IMR-90 (cell line): ENCODE measurements around the gene KLHL29. TPM values are rescaled to one million over a fixed set of nuclear protein-coding genes. Genes with fewer than 3 reads are reported as not detected.
A peak's percentile ranks its signal among the peaks of the same experiment; 100 is the strongest.

ENCODE experiments used
- ATAC-seq: fragments of 200-7000 bp; cut with Tn5 transposase; 2 replicates; pipeline ENCODE4 v1.9.1; 2020; ENCODE audit warnings: low read depth, mild to moderate bottlenecking, moderate library complexity
- BruUV-seq: library from RNA; stranded (reverse); fragments of 400-500 nt; replicated peaks from 2 replicates; lab custom pipeline; 2021; lab: Mats Ljungman, UMichigan
- CTCF ChIA-PET: fragments of 300-600 bp; formaldehyde crosslinking; extraction: SDS; loops from one replicate; lab custom pipeline; 2021; ENCODE audit warnings: antibody characterized with exemption; lab: Yijun Ruan, JAX
- POLR2A ChIA-PET: fragments of 300-600 bp; sonication (Branson Sonifier 250); formaldehyde crosslinking; loops from one replicate; lab custom pipeline; 2022; ENCODE audit warnings: antibody characterized with exemption; ENCODE audit not compliant: unreplicated experiment; lab: Charles Lee
- DNase-seq: peaks from one replicate; pipeline ENCODE4 v3.0.0; 2013
- H2AFZ ChIP-seq: replicated peaks from 2 replicates; pipeline ENCODE3; 2013; ENCODE audit warnings: low read length, mild to moderate bottlenecking; ENCODE audit not compliant: poor library complexity
- H2AK5ac ChIP-seq: 2 replicates; pipeline ENCODE4 v1.6.1; 2013; ENCODE audit warnings: low read depth, low read length, inconsistent platforms
- H2AK9ac ChIP-seq: replicated peaks from 2 replicates; pipeline ENCODE3; 2013; ENCODE audit warnings: mild to moderate bottlenecking, low read depth, low read length, moderate library complexity; ENCODE audit not compliant: poor library complexity
- H2BK120ac ChIP-seq: 2 replicates; pipeline ENCODE4 v1.6.1; 2013; ENCODE audit warnings: low read depth, low read length, inconsistent platforms
- H2BK15ac ChIP-seq: 3 replicates; pipeline ENCODE4 v1.6.1; 2013; ENCODE audit warnings: low read depth, low read length, inconsistent platforms
- H2BK20ac ChIP-seq: 2 replicates; pipeline ENCODE4 v1.6.1; 2013; ENCODE audit warnings: low read depth, mild to moderate bottlenecking, inconsistent platforms, low read length, moderate library complexity
- H2BK5ac ChIP-seq: 2 replicates; pipeline ENCODE4 v1.6.1; 2013; ENCODE audit warnings: mild to moderate bottlenecking, low read depth, low read length, inconsistent platforms; ENCODE audit not compliant: poor library complexity, severe bottlenecking
- H3K14ac ChIP-seq: replicated peaks from 2 replicates; pipeline ENCODE4 v1.6.1; 2013; ENCODE audit warnings: low read depth, low read length, inconsistent platforms
- H3K18ac ChIP-seq: 2 replicates; pipeline ENCODE4 v1.6.1; 2013; ENCODE audit warnings: low read depth, low read length, control low read depth
- H3K23ac ChIP-seq: 2 replicates; pipeline ENCODE4 v1.6.1; 2013; ENCODE audit warnings: low read depth, low read length, inconsistent platforms
- H3K27ac ChIP-seq: 2 replicates; pipeline ENCODE4 v1.5.1; 2013; ENCODE audit warnings: mild to moderate bottlenecking, control low read depth, low read length; ENCODE audit not compliant: insufficient read depth
- H3K27me3 ChIP-seq: 2 replicates; pipeline ENCODE4 v1.6.1; 2013; ENCODE audit warnings: low read length; ENCODE audit not compliant: control insufficient read depth, insufficient read depth
- H3K36me3 ChIP-seq: 2 replicates; pipeline ENCODE4 v1.6.1; 2013; ENCODE audit warnings: low read length, mixed read lengths; ENCODE audit not compliant: control insufficient read depth, insufficient read depth
- H3K4ac ChIP-seq: 2 replicates; pipeline ENCODE4 v1.6.1; 2013; ENCODE audit warnings: low read depth, low read length, inconsistent platforms
- H3K4me1 ChIP-seq: 2 replicates; pipeline ENCODE4 v1.6.1; 2013; ENCODE audit warnings: low read length, mixed read lengths; ENCODE audit not compliant: control insufficient read depth, insufficient read depth
- H3K4me2 ChIP-seq: 2 replicates; pipeline ENCODE4 v1.6.1; 2013; ENCODE audit warnings: low read depth, mild to moderate bottlenecking, control low read depth, low read length, moderate library complexity
- H3K4me3 ChIP-seq: 2 replicates; pipeline ENCODE4 v1.5.1; 2013; ENCODE audit warnings: low read depth, mild to moderate bottlenecking, control low read depth, low read length, moderate library complexity; ENCODE audit not compliant: insufficient read depth
- H3K56ac ChIP-seq: 2 replicates; pipeline ENCODE4 v1.6.1; 2013; ENCODE audit warnings: low read length, inconsistent platforms; ENCODE audit not compliant: insufficient read depth; ENCODE audit errors: extremely low read depth
- H3K79me1 ChIP-seq, 2 experiments: 2 replicates each; pipeline ENCODE4 v1.6.1; 2013; ENCODE audit warnings: low read length in 2 of 2, inconsistent platforms in 1 of 2, low read depth in 1 of 2
- H3K9ac ChIP-seq: 2 replicates; pipeline ENCODE4 v1.6.1; 2013; ENCODE audit warnings: low read depth, low read length, control low read depth
- H3K9me1 ChIP-seq: 2 replicates; pipeline ENCODE4 v1.6.1; 2013; ENCODE audit warnings: low read length, inconsistent platforms; ENCODE audit not compliant: insufficient read depth
- H3K9me3 ChIP-seq: 2 replicates; pipeline ENCODE4 v1.6.1; 2013; ENCODE audit warnings: low read length; ENCODE audit not compliant: control insufficient read depth, insufficient read depth
- H4K20me1 ChIP-seq: 2 replicates; pipeline ENCODE4 v1.6.1; 2013; ENCODE audit warnings: low read length, inconsistent platforms; ENCODE audit not compliant: insufficient read depth
- H4K5ac ChIP-seq: 2 replicates; pipeline ENCODE4 v1.6.1; 2013; ENCODE audit warnings: mild to moderate bottlenecking, low read depth, low read length, control low read depth
- H4K8ac ChIP-seq, 2 experiments: 2 replicates each; pipeline ENCODE4 v1.6.1; 2013; ENCODE audit warnings: low read depth in 2 of 2, low read length in 2 of 2, control low read depth in 1 of 2, inconsistent platforms in 1 of 2
- H4K91ac ChIP-seq: 2 replicates; pipeline ENCODE4 v1.6.1; 2013; ENCODE audit warnings: low read depth, low read length, inconsistent platforms; ENCODE audit not compliant: insufficient read depth
- BHLHE40 ChIP-seq: fragments of 150-350 bp; IDR thresholded peaks from 2 replicates; pipeline ENCODE4 v1.6.1; 2016; ENCODE audit warnings: mild to moderate bottlenecking, low read depth, low read length
- CEBPB ChIP-seq: IDR thresholded peaks from 2 replicates; pipeline ENCODE4 v1.6.1; 2012; ENCODE audit warnings: low read depth, low read length, improper control_type of control experiment
- CTCF ChIP-seq: conservative IDR thresholded peaks from 2 replicates; pipeline ENCODE4 v1.5.1; 2012; ENCODE audit warnings: mild to moderate bottlenecking, low read depth, low read length, improper control_type of control experiment
- FOS ChIP-seq: fragments of 150-350 bp; IDR thresholded peaks from 2 replicates; pipeline ENCODE4 v1.6.1; 2016; ENCODE audit warnings: low read depth, low read length
- MAZ ChIP-seq: IDR thresholded peaks from 2 replicates; pipeline ENCODE4 v1.6.1; 2012; ENCODE audit warnings: low read depth, mild to moderate bottlenecking, low read length, improper control_type of control experiment, moderate library complexity, borderline replicate concordance
- MXI1 ChIP-seq: IDR thresholded peaks from 2 replicates; pipeline ENCODE4 v1.6.1; 2012; ENCODE audit warnings: low read depth, mild to moderate bottlenecking, low read length, moderate library complexity, borderline replicate concordance
- NFE2L2 ChIP-seq: fragments of 150-350 bp; IDR thresholded peaks from 2 replicates; pipeline ENCODE4 v1.6.1; 2016; ENCODE audit warnings: low read depth, mild to moderate bottlenecking, low read length
- RAD21 ChIP-seq: IDR thresholded peaks from 2 replicates; pipeline ENCODE4 v1.6.1; 2012; ENCODE audit warnings: low read length, improper control_type of control experiment
- RCOR1 ChIP-seq: IDR thresholded peaks from 2 replicates; pipeline ENCODE4 v1.6.1; 2012; ENCODE audit warnings: mild to moderate bottlenecking, low read length, improper control_type of control experiment; ENCODE audit not compliant: insufficient replicate concordance
- RFX5 ChIP-seq: IDR thresholded peaks from 2 replicates; pipeline ENCODE4 v1.8.0; 2012; ENCODE audit warnings: low read depth, mild to moderate bottlenecking, low read length, moderate library complexity
- USF2 ChIP-seq: fragments of 150-350 bp; IDR thresholded peaks from 2 replicates; pipeline ENCODE4 v1.6.1; 2017; ENCODE audit warnings: mild to moderate bottlenecking, antibody characterized with exemption, low read length, low read depth
- WGBS, 2 experiments: methylation state at CpG; one replicate each; pipeline versions ENCODE4 v1.1.5 to v1.1.7; 2013; ENCODE audit warnings: missing lambda C conversion rate in 2 of 2; ENCODE audit not compliant: insufficient read length in 1 of 2; ENCODE audit errors: extremely low coverage in 2 of 2; 5-methylcytosine and 5-hydroxymethylcytosine counted together
- dilution Hi-C: fragments of 300-500 bp; cut with HindIII; formaldehyde crosslinking; loops from one replicate; pipeline ENCODE4 v1.14.3; 2018; ENCODE audit warnings: low sequenced_read_pairs; ENCODE audit not compliant: unreplicated experiment
- in situ Hi-C: fragments of 300-500 bp; cut with MboI; formaldehyde crosslinking; loops from 3 replicates; pipeline ENCODE4 v1.14.3; 2019; ENCODE audit warnings: low sequenced_read_pairs, inconsistent platforms, mixed read lengths
- intact Hi-C: fragments of 100-400 bp; cut with micrococcal nuclease; formaldehyde crosslinking; loops from 2 replicates; pipeline ENCODE4 v1.10.0; 2022
- polyA plus RNA-seq, 3 experiments: library from polyadenylated mRNA; depleted of rRNA; stranded (reverse); fragments of >200 nt; gene quantifications; 2 replicates each; pipeline ENCODE4 v1.2.3, GENCODE V29; 2012; ENCODE audit warnings: low replicate concordance in 1 of 3
- total RNA-seq: library from RNA; depleted of rRNA; stranded (reverse); fragments of >200 nt; gene quantifications from 2 replicates; pipeline ENCODE4 v1.2.3, GENCODE V29; 2012

KLHL29 gene
- total and polyA plus RNA-seq, 2 of the 4 experiments (the other 2 are of a cell fraction) = 2.0 to 8.0 TPM

- TF ChIP-seq NFE2L2 = no peak
- TF ChIP-seq CEBPB = no peak
These were observed 25.1 kb upstream of the KLHL29 start (continued) for GRCh38 chr2:23359631-23360567.

- no TSS peak for BruUV-seq
- H2AK5ac ChIP-seq = no peak overlapping the region
- no peak overlapping the region for H3K27ac ChIP-seq
- H4K91ac ChIP-seq = no peak overlapping the region
- 64% methylated on average over 9 of the region's 13 CpGs; no CpG with 5 or more reads in 1 of the 2 experiments for WGBS, 2 experiments
- no peak overlapping the region for H2BK120ac ChIP-seq
- H3K4me2 ChIP-seq = no peak overlapping the region
- no peak overlapping the region for H2AK9ac ChIP-seq
- H4K20me1 ChIP-seq = no peaks in the 10 kb centered on the region
- peak; percentile 28 for DNase-seq
- no peaks in the 10 kb centered on the region for H3K9me1 ChIP-seq
- H3K14ac ChIP-seq = no peak overlapping the region
- no peak overlapping the region for H3K23ac ChIP-seq
- H3K27me3 ChIP-seq = peaks cover 16% of the 10 kb centered on the region
- dilution Hi-C loops (no loop called here), intact Hi-C loops (no loop called here), in situ Hi-C loops (no loop called here)
- H2BK20ac ChIP-seq = no peak overlapping the region
- no peak overlapping the region for H3K18ac ChIP-seq
- no peaks in the 10 kb centered on the region for H3K79me1 ChIP-seq
- H3K9me3 ChIP-seq = no peaks in the 10 kb centered on the region
- ChIA-PET CTCF (interaction anchor here (0.6 kb wide), 1 partner anchor 762 kb away, joined by 3 read pairs; no protein-coding TSS in a partner anchor), POLR2A (no interaction called here)
- no peak overlapping the region for H4K5ac ChIP-seq
- H4K8ac ChIP-seq = no peak overlapping the region
- H2BK15ac ChIP-seq = no peak overlapping the region
- H3K4ac ChIP-seq = no peak overlapping the region
- H3K56ac ChIP-seq = no peak overlapping the region
- H3K4me3 ChIP-seq = no peak overlapping the region
- H2AFZ ChIP-seq = no peak overlapping the region
- H3K9ac ChIP-seq = no peak overlapping the region
- no peaks in the 10 kb centered on the region for H3K4me1 ChIP-seq
- no peak for ATAC-seq
- no peak overlapping the region for H2BK5ac ChIP-seq
- H3K36me3 ChIP-seq = no peaks in the 10 kb centered on the region
- TF ChIP-seq MAZ = no peak
- TF ChIP-seq RFX5 = no peak
- no peak for TF ChIP-seq CTCF
- no peak for TF ChIP-seq MXI1
- no peak for TF ChIP-seq RAD21
- TF ChIP-seq FOS = no peak
- TF ChIP-seq BHLHE40 = 0 out of 2 replicates have a peak, but pooled peaks have one; percentile 12
- 0 out of 2 replicates have a peak, but pooled peaks have one; percentile 1 for TF ChIP-seq CEBPB
- no peak for TF ChIP-seq RCOR1
- TF ChIP-seq USF2 = peak; percentile 47; the same call in 1 of the 2 replicates
These were observed 24.3 kb upstream of the KLHL29 start for GRCh38 chr2:23360571-23361125.
